Panc1 (cell line): ENCODE data around the gene VTI1A. TPM values are rescaled to one million over a fixed set of nuclear protein-coding genes. Genes with fewer than 3 reads are reported as not detected.

Experiments used
- ATAC-seq: fragments of 200-7000 bp; cut with Tn5 transposase; 2 replicates; pipeline ENCODE4 v1.9.1; 2020; ENCODE audit warnings: mild to moderate bottlenecking, moderate library complexity
- BruUV-seq: library from RNA; stranded (reverse); fragments of 400-500 nt; replicated peaks from 2 replicates; lab custom pipeline; 2021; lab: Mats Ljungman, UMichigan
- CTCF ChIA-PET: fragments of 300-600 bp; sonication (Branson Sonifier 250); formaldehyde crosslinking; loops from one replicate; lab custom pipeline; 2022; ENCODE audit warnings: antibody characterized with exemption; lab: Charles Lee
- POLR2A ChIA-PET: fragments of 300-600 bp; sonication (Branson Sonifier 250); formaldehyde crosslinking; loops from one replicate; lab custom pipeline; 2022; ENCODE audit warnings: antibody characterized with exemption; lab: Charles Lee
- DNase-seq: peaks from one replicate; pipeline ENCODE4 v3.0.0-alpha.2; 2010; ENCODE audit warnings: low read depth, low spot score
- H3K27ac ChIP-seq: 2 replicates; pipeline ENCODE4 v1.5.1; 2011; ENCODE audit warnings: mild to moderate bottlenecking, low read length, inconsistent platforms
- H3K27me3 ChIP-seq: fragments of 200-500 bp; sonication (Bioruptor generic); 2 replicates; pipeline ENCODE4 v1.6.0; 2014; ENCODE audit warnings: low read length, inconsistent platforms; ENCODE audit not compliant: control insufficient read depth, insufficient read depth
- H3K36me3 ChIP-seq: fragments of 200-500 bp; sonication (Bioruptor generic); 2 replicates; pipeline ENCODE4 v1.5.1; 2014; ENCODE audit warnings: inconsistent platforms, mild to moderate bottlenecking, low read length, moderate library complexity; ENCODE audit not compliant: control insufficient read depth, insufficient read depth
- H3K4me1 ChIP-seq: 2 replicates; pipeline ENCODE4 v1.5.1; 2011; ENCODE audit warnings: inconsistent platforms, mild to moderate bottlenecking, low read length, moderate library complexity; ENCODE audit not compliant: control insufficient read depth, insufficient read depth
- H3K4me3 ChIP-seq, 2 experiments: 2 replicates each; pipeline ENCODE4 v1.5.1; 2011 to 2012; ENCODE audit warnings: low read depth in 2 of 2, low read length in 2 of 2, mild to moderate bottlenecking in 2 of 2, inconsistent platforms in 1 of 2, moderate library complexity in 1 of 2
- H3K9me3 ChIP-seq: fragments of 200-500 bp; sonication (Bioruptor generic); 2 replicates; pipeline ENCODE4 v1.5.1; 2014; ENCODE audit warnings: low read depth, mild to moderate bottlenecking, inconsistent platforms, low read length, moderate library complexity; ENCODE audit not compliant: control insufficient read depth, insufficient read depth
- POLR2AphosphoS5 ChIP-seq: IDR thresholded peaks from 2 replicates; pipeline ENCODE4 v1.6.1; 2012; ENCODE audit warnings: mild to moderate bottlenecking, low read depth, low read length, moderate library complexity
- REST ChIP-seq, 2 experiments: IDR thresholded peaks; 2 replicates each; pipeline ENCODE4 v1.6.1; 2011 to 2012; ENCODE audit warnings: low read depth in 2 of 2, control low read depth in 1 of 2, low read length in 1 of 2, mild to moderate bottlenecking in 1 of 2, moderate library complexity in 1 of 2; ENCODE audit not compliant: insufficient read depth in 1 of 2
- SIN3A ChIP-seq: IDR thresholded peaks from 2 replicates; pipeline ENCODE4 v1.6.1; 2012; ENCODE audit warnings: low read depth, mild to moderate bottlenecking, low read length, moderate library complexity, borderline replicate concordance; ENCODE audit not compliant: insufficient read depth
- TCF7L2 ChIP-seq: IDR thresholded peaks from 2 replicates; pipeline ENCODE4 v1.6.1; 2011; ENCODE audit warnings: mild to moderate bottlenecking, low read depth, low read length, inconsistent platforms
- in situ Hi-C: cut with HindIII; loops from 2 replicates; pipeline ENCODE4 v1.10.0; 2016; ENCODE audit warnings: low sequenced_read_pairs, low pct_unique_long_range_greater_than_20kb
- intact Hi-C: fragments of 100-400 bp; cut with micrococcal nuclease; formaldehyde crosslinking; loops from one replicate; pipeline ENCODE4 v1.10.0; 2022; ENCODE audit not compliant: unreplicated experiment
- total RNA-seq: library from RNA; stranded (reverse); gene quantifications from one replicate; pipeline ENCODE4 v1.2.1, GENCODE V29; 2021; ENCODE audit not compliant: unreplicated experiment
- TF ChIP-seq, protein P1 (sequence below): fragments of 450-650 bp; IDR thresholded peaks from 2 replicates; pipeline ENCODE4 v1.5.1; 2017; ENCODE audit warnings: mild to moderate bottlenecking

VTI1A gene
- total RNA-seq, 1 experiment from 2014 or later, result 36.3 TPM

DNA sequence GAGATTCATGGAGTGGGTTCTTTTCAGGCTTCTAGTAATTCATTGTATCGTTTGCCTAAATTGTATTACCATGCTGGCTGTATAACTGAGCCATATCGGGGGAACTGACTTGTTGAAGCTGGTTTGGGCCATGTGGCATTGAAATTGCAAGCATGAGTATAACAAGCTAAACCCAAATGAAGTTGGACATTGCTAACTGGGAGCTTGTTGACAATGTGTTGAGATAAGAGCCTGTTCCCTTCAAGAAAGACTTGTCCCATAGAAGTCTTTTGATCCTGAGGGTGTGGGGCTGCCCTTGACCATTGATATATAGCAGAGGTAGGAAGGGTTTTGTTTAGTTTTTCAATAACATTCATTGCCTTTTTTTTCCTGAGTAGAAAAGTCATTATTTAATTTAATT lies 156.0 kb downstream of the VTI1A start:
- POLR2A ChIA-PET, result no interaction called here
- H3K36me3 ChIP-seq, result no peaks in the 10 kb centered on the region
- no peak for ATAC-seq
- H3K4me3 ChIP-seq, result no peak overlapping the region
- CTCF ChIA-PET, result no interaction called here
- intact Hi-C loops (no loop called here), in situ Hi-C loops (no loop called here)
- no peaks in the 10 kb centered on the region for H3K9me3 ChIP-seq
- H3K4me1 ChIP-seq, result no peaks in the 10 kb centered on the region
- H3K27ac ChIP-seq, result no peak overlapping the region
- no peak for DNase-seq
- TF ChIP-seq POLR2AphosphoS5 (no peak), REST (IDR thresholded peaks at IDR 0.05; ENCODE audit: insufficient read depth in 1 of 2, low read depth in 2 of 2, low read length in 1 of 2) (no peak), SIN3A (no peak), TCF7L2 (no peak)
- TF ChIP-seq, protein P1, sequence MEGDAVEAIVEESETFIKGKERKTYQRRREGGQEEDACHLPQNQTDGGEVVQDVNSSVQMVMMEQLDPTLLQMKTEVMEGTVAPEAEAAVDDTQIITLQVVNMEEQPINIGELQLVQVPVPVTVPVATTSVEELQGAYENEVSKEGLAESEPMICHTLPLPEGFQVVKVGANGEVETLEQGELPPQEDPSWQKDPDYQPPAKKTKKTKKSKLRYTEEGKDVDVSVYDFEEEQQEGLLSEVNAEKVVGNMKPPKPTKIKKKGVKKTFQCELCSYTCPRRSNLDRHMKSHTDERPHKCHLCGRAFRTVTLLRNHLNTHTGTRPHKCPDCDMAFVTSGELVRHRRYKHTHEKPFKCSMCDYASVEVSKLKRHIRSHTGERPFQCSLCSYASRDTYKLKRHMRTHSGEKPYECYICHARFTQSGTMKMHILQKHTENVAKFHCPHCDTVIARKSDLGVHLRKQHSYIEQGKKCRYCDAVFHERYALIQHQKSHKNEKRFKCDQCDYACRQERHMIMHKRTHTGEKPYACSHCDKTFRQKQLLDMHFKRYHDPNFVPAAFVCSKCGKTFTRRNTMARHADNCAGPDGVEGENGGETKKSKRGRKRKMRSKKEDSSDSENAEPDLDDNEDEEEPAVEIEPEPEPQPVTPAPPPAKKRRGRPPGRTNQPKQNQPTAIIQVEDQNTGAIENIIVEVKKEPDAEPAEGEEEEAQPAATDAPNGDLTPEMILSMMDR, result no peak
- no peaks in the 10 kb centered on the region for H3K27me3 ChIP-seq
- no TSS peak for BruUV-seq

DNA sequence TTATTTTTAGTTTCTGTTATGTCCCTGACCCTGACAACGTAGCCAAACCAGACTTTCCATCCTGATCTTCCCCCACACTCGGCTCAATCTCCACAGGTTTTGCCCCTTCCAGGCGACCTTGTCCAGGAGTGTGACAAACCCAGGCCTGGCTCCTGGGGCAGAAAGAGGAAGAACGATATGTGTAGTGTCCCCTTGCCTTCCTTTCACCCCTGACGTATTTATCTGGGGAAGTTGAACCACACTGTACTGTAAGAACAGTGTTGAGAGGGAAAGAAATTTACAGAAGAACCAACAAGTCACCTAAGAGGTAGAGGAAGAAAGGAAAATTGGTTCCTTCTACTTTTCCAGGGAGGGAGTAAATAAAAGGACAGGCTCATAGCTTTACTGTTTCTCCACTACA lies 158.0 kb downstream of the VTI1A start:
- Histone ChIP-seq H3K27ac (no peak overlapping the region), H3K4me1 (no peaks in the 10 kb centered on the region), H3K4me3 (no peak overlapping the region), H3K27me3 (no peaks in the 10 kb centered on the region), H3K36me3 (no peaks in the 10 kb centered on the region), H3K9me3 (no peaks in the 10 kb centered on the region)
- ChIA-PET CTCF (no interaction called here), POLR2A (no interaction called here)
- TF ChIP-seq SIN3A (no peak), POLR2AphosphoS5 (no peak), TCF7L2 (no peak), REST (IDR thresholded peaks at IDR 0.05; ENCODE audit: insufficient read depth in 1 of 2, low read depth in 2 of 2, low read length in 1 of 2) (no peak)
- TF ChIP-seq, protein P1, result no peak
- intact Hi-C loops (no loop called here), in situ Hi-C loops (no loop called here)
- DNase-seq, result no peak
- no TSS peak for BruUV-seq
- no peak for ATAC-seq
